GM19023 (cell line): ENCODE measurements around the gene NUDT12.

Experiments used
- ATAC-seq: cut with Tn5 transposase; IDR thresholded peaks from one replicate; pipeline ENCODE4 v1.9.1; 2021; ENCODE audit warnings: mild to moderate bottlenecking, moderate library complexity; ENCODE audit not compliant: unreplicated experiment

Gene NUDT12

DNA sequence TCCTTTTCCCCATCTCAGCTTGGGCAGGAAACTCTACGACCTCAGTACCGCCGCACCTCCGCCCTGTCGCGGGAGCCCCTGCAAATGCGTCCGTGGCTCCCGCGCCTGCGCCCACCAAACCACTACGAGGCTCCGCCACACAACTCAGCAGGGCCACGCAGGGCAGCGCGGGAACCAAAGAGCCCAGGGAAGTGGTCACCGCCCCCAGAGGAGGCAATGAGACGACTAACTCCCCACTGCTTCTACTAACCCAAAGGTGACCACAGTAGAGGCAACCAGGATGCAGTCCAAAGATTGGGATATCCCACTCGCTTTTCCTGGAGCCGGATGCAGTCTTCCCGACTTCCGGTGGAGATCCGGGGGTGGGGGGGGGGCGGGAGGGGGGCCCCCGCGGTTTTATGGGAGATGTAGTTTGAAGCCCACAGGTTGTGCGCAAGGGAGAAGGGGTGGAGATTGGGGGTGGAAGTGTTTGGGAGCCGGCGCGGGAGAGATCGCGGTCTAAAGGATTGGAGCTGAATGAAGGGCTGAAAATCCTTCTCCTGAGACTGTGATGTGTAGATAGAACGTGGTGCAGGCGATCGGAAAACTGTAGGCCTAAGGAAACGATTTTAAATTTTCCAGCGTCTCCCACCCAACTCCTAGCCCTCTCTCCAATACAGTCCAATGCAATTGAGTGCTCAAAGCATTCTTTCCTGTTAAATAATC, at the start of gene NUDT12:
Gene NUDT12, minus strand, starts transcription at position 337 of the 705 bp plus-strand sequence. CDS start 2,541 bp downstream, outside the sequence.
- ATAC-seq: peak; percentile 90

DNA sequence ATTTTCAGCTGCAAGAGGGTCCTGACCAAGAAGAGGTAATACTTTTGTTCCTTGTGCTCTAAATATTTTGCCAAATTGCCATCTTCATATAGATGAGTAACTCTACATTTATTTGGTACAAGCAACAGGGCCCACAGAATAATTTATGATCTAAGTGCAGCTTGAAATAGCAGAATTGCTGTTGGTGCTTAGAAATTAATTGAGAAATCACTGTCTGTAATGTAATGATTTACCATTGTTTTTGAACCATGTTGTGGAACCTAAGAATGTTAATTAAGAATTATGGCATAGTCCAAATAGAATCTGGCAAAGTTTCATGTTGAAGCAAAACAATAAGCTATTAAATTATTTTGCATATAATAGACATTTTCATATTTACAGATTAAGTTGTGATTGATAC, 44.8 kb upstream of the NUDT12 start:
- ATAC-seq: no peak

DNA sequence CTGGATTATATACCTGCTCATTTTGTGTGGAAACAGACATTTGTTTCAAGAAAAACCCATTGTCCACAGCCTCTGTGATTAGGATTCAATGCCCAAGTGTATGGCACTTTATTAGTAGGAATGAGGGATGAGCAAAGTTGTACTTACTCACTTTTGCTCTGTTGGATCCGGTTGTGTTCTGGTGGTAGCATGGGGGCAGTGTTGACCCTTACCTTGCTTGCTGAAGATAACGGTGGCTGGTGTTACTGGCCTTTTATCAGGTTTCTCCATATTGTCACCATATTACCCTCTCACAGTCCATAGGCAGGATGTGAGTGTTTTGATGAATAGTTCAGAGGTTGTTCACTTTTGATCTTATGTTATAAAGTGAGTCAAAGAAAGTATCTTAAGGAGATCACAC, 42.7 kb upstream of the NUDT12 start:
- ATAC-seq: no peak

- no peak for ATAC-seq
Measured at GRCh38 chr5:103602438-103602837, 39.8 kb upstream of the NUDT12 start.

- ATAC-seq: no peak
Measured at GRCh38 chr5:103601314-103601713, 38.7 kb upstream of the NUDT12 start.

- ATAC-seq: no peak
Measured at GRCh38 chr5:103600086-103600485, 37.5 kb upstream of the NUDT12 start.

DNA sequence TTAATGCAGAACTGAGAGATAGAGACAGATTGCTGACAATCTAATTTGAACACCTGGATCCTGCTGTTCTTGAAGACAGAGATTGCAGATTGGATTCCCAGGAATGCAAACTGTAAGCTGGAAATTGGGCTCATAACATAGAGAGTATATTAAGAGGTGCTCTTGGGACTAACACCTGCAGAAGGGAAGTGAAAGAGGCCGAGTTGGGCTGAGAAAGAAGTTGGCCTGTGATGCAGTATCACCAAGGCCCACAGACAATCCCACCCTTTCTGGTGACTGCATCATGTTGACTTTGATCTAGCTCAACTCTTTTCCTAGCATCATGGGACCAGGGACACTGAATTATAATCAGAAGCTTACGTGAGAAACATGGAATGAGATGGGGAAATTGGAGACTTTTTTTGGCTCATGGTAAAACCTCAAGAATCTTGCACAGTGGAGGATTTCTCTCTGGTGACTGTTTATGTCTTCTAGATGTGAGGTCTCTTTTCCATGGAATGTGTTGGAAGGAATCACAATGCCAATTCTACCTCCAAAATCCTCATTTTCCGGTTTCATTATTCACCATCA, 36.5 kb upstream of the NUDT12 start:
- no peak for ATAC-seq

- no peak for ATAC-seq
Measured at GRCh38 chr5:103590221-103590620, 27.6 kb upstream of the NUDT12 start.

- ATAC-seq: no peak
Measured at GRCh38 chr5:103589776-103590175, 27.2 kb upstream of the NUDT12 start.

- ATAC-seq: no peak
Measured at GRCh38 chr5:103589357-103589756, 26.8 kb upstream of the NUDT12 start.

- no peak for ATAC-seq
Measured at GRCh38 chr5:103587185-103587748, 24.7 kb upstream of the NUDT12 start.

DNA sequence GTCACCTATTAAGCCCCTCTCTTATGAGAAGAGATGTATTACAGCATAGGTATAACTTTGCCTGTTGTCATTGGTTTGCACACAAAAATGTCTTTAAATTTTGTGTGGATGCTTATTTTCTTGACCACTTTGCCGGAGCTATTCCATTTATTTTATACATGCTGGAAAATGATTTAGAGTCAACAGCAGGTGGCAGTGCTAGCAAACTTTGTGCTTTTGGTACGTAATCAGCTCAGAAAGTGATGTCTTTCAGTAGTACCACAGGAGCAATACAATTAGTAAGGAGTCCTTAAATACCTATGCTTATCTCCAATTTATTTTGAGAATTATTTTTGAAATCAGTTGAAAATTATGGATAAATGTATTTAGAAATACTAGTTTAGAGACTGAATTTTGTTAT, 19.8 kb upstream of the NUDT12 start:
- no peak for ATAC-seq

DNA sequence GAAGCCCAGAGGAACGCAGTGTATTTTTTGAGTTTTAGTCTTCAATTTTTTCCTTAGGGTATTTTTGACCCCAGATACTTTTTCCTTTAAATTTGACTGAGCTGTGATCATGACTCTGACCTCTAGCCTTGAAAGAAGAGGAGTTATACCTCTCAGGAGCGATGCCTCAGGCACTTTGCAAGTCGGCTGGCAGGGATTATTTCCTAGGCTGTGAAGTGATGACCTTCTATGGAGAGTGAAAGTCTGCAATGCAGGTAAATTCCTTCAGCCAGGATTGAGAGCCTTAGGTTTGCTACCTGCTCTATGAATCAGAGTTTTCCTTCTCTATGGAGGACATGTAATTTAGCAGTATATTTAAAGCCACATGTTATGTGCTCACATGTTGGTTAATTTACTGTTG, 10.8 kb upstream of the NUDT12 start:
- no peak for ATAC-seq

DNA sequence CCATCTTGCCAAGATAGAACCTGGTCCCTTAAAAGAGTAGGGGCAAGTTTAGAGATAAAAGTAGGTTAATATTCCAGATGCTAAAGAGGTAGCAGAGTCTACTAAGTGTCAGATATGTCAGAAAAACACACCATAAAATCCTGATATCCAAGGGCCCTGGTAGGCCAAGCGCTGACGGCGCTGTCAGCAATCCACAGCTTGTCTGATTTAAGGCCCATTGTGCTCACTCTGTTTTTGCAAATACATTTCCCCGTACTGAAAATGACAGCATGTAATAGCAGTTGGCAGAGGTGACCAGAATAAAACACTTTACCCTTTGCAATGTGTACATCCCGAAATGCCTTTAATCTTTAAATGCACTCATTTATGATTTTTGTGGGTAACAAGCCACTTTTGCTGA, 9.9 kb upstream of the NUDT12 start:
- ATAC-seq: no peak

DNA sequence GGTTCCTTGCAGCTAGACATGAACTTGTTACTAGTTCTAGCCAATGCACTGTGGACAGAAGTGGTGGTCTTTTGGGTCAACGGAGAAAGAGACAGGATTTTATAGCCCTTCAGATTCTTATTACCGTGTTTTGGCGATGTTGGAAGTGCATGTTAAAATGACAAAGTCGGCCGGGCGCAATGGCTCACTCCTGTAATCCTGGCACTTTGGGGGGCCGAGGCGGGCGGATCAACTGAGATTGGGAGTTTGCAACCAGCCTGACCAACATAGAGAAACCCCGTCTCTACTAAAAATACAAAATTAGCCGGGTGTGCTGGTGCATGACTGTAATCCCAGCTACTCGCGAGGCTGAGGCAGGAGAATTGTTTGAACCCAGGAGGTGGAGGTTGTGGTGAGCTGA, 9.1 kb upstream of the NUDT12 start:
- no peak for ATAC-seq

DNA sequence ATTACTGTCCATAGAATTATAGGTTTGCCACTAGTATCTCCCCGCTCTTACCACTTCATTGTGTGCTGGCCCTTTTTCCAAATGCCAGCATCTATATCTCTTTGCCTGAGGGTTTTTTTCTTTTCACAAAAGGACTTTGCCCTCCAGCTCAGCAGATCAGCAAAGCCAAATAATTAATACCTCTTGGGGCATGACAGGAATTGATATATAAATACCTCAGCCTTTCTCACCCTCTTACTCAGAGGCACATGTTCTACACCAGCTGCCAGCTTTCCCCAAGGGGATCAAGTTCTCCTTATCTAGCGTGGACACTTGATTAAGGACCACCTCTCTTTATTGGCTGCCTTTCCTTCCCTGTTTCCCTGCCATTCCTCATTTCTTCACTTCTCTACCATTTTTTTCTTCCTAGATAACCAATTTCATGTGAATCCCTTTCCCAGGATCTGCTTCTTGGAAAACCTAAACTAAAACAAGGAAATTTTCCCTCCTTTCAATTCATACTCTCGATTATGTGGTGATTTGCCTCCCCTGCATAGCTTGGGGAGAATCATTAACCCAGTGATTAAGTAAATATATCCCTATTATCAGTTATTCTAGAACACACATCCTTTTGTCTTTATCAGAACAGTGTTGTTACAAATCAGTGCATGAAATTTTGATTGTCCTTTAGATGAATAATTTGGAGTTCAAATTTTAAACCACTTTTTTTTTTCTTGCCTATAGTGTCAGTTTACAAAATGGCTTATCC, 6.9 kb upstream of the NUDT12 start:
- ATAC-seq: no peak

DNA sequence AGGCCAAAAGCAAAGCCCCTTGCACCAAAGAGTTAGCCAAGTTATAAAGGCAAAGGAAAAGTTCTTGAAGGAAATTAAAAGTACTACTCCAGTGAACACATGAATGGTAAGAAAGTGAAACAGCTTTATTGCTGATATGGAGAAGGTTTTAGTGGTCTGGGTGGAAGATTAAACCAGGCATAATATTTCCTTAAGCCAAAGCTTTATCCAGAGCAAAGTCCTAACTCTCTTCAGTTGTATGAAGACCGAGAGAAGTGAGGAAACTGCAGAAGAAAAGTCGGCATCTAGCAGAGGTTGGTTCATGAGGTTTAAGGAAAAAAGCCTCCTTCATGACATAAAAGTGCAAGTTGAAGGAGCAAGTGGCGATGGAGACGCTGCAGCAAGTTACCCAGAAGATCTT, 3.1 kb upstream of the NUDT12 start:
- ATAC-seq: no peak

GRCh38 chr5:103561685-103562452, 720 bp downstream of the NUDT12 start:
- peak; percentile 43 for ATAC-seq

GRCh38 chr5:103560826-103561225, 1.8 kb downstream of the NUDT12 start:
- no peak for ATAC-seq

DNA sequence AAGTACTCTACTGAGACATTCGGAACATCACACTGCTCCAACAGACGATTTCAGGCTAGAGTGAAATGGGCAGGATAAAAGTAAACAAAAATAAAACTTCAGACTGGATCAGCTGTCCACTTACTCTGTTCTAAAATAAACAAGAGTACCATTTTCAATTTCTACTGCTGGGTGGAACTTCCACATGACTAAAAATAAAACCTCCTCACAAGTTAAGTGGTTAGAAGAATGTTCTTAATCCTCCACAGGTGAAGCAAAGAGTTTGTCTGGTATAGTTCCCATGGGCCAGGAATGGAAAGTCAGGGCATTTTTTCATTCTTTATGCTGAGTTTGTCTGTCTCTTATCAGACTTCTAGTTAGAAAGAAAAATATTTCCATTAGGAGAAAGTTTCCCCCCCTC, 15.7 kb downstream of the NUDT12 start:
- ATAC-seq: no peak

DNA sequence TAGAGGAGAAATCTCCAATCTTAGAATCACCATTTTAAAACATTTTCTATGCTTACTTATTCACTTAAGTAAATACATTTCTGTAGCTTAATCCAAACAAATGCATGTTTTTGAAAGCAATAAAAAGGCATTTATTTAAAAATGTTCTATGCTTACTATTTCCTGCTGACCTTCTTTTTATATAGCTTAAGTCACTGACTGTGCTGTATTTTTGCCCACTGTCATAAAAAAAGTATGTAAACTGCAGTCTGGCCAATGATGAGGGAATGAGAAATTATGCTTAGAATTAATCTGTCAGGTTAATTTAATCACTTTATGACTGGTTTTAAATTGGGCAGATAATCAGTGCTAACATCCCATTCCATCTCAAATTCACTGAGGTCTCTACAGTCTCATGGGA, 20.1 kb downstream of the NUDT12 start:
- ATAC-seq: no peak
